HL-60 (cell line): ENCODE results near the gene SAFB2.

Experiments used
- DNase-seq, 2 experiments: peaks; one replicate each; pipeline ENCODE4 v3.0.0-alpha.2; 2010 to 2020; ENCODE audit warnings: low read depth in 1 of 2, low spot score in 1 of 2
- H3K27ac ChIP-seq: fragments of 250-450 bp; sonication (Bioruptor Pico); replicated peaks from 2 replicates; pipeline ENCODE4 v1.5.1; 2020; ENCODE audit warnings: mild to moderate bottlenecking, moderate library complexity
- H3K27me3 ChIP-seq: fragments of 250-450 bp; sonication (Bioruptor Pico); 2 replicates; pipeline ENCODE4 v1.5.1; 2021; ENCODE audit warnings: mild to moderate bottlenecking, moderate library complexity; ENCODE audit not compliant: insufficient read depth, poor library complexity, severe bottlenecking
- H3K4me3 ChIP-seq: replicated peaks from 2 replicates; pipeline ENCODE4 v1.5.1; 2011; ENCODE audit warnings: mild to moderate bottlenecking, control low read depth, low read length; ENCODE audit not compliant: insufficient read depth
- GABPA ChIP-seq: IDR thresholded peaks from 2 replicates; pipeline ENCODE4 v1.6.1; 2012; ENCODE audit warnings: low read depth
- POLR2AphosphoS5 ChIP-seq: IDR thresholded peaks from 2 replicates; pipeline ENCODE4 v1.6.1; 2012; ENCODE audit warnings: low read depth
- REST ChIP-seq: IDR thresholded peaks from 2 replicates; pipeline ENCODE4 v1.6.1; 2012; ENCODE audit warnings: low read depth; ENCODE audit not compliant: insufficient replicate concordance
- SPI1 ChIP-seq: IDR thresholded peaks from 2 replicates; pipeline ENCODE4 v1.6.1; 2012; ENCODE audit warnings: low read depth, mild to moderate bottlenecking, borderline replicate concordance
- TF ChIP-seq, protein P1 (sequence below): IDR thresholded peaks from one replicate; pipeline ENCODE4 v1.5.1; 2011; ENCODE audit warnings: low read length, control low read depth, inconsistent platforms; ENCODE audit not compliant: insufficient read depth

The SAFB2 gene

GRCh38 chr19:5587661-5588060 lies 34.9 kb downstream of the SAFB2 start:
- Histone ChIP-seq H3K27me3 (no peaks in the 10 kb centered on the region), H3K27ac (no peak overlapping the region), H3K4me3 (no peak overlapping the region)
- TF ChIP-seq REST (no peak), GABPA (no peak), POLR2AphosphoS5 (no peak; the same call in 1 of the 2 replicates), SPI1 (no peak)
- TF ChIP-seq, protein P1, sequence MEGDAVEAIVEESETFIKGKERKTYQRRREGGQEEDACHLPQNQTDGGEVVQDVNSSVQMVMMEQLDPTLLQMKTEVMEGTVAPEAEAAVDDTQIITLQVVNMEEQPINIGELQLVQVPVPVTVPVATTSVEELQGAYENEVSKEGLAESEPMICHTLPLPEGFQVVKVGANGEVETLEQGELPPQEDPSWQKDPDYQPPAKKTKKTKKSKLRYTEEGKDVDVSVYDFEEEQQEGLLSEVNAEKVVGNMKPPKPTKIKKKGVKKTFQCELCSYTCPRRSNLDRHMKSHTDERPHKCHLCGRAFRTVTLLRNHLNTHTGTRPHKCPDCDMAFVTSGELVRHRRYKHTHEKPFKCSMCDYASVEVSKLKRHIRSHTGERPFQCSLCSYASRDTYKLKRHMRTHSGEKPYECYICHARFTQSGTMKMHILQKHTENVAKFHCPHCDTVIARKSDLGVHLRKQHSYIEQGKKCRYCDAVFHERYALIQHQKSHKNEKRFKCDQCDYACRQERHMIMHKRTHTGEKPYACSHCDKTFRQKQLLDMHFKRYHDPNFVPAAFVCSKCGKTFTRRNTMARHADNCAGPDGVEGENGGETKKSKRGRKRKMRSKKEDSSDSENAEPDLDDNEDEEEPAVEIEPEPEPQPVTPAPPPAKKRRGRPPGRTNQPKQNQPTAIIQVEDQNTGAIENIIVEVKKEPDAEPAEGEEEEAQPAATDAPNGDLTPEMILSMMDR, result no peak
- DNase-seq, result no peak

DNA sequence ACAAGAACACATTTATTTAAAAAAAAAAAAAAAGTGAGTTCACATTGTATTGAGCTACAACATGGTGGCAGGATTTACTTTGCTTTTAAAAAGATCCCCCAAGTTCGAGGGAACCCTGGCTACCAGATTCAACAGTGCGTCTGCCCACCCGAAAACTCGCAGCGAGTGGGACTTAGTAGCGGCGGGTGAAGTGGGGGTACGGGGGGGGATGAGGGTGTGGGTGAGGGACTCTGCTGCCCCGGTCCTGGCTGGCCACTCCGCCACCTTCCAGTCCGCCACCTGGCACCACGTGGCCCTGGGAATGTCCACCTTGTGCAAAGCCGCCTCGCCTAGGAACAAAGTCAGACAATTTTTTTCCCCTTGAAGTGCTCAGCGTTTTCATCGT lies 35.5 kb downstream of the SAFB2 start:
- TF ChIP-seq POLR2AphosphoS5 (no peak), REST (no peak), SPI1 (no peak), GABPA (no peak)
- TF ChIP-seq, protein P1, result no peak
- Histone ChIP-seq H3K27me3 (no peaks in the 10 kb centered on the region), H3K27ac (no peak overlapping the region), H3K4me3 (no peak overlapping the region)
- no peak for DNase-seq

DNA sequence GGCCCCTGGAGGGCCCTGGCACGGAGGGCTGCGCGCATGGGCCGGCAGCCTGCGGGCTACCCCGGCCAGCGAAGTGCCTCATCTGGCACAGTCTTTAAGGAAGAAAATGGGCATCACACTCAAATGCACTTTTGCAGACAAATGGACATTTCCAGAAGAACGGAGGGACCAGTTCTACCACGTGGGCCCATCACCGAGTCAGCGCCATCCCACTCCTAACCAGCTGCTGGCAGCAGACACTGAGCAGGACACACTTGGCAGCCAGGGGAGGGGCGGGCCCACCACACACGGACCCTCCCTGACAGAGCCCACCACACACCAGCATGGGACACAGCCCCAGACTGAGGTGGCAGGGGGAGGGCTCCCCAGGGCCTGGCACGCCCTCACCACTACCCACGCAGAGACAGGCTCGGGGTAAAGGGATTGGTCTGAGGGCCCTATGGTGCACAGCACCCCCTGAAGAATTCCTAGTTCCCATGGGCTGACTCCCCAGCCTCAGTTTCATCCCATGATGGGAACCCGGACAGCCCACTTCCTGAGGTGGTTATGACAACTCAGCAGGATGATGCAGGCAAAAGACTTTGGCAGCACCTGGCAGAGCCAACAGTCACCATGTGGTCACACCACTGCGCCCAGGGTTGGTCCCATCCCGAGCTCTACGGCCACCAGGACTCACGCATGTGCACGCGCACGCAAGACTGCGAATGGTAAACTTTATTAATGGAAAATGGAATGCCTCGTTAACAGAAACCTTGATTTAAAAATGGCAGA lies 36.1 kb downstream of the SAFB2 start:
- H3K27ac ChIP-seq, result no peak overlapping the region
- no peak for DNase-seq
- no peak overlapping the region for H3K4me3 ChIP-seq
- TF ChIP-seq REST (no peak), SPI1 (no peak), POLR2AphosphoS5 (no peak; the same call in 1 of the 2 replicates), GABPA (no peak)
- TF ChIP-seq, protein P1, result no peak
- no peaks in the 10 kb centered on the region for H3K27me3 ChIP-seq
